ENCODE data around the gene FAM181A. TPM values are rescaled to one million over a fixed set of nuclear protein-coding genes. Genes with fewer than 3 reads are reported as not detected.

The FAM181A gene
- total RNA-seq, 4 donors from 2014 or later: not detected

DNA sequence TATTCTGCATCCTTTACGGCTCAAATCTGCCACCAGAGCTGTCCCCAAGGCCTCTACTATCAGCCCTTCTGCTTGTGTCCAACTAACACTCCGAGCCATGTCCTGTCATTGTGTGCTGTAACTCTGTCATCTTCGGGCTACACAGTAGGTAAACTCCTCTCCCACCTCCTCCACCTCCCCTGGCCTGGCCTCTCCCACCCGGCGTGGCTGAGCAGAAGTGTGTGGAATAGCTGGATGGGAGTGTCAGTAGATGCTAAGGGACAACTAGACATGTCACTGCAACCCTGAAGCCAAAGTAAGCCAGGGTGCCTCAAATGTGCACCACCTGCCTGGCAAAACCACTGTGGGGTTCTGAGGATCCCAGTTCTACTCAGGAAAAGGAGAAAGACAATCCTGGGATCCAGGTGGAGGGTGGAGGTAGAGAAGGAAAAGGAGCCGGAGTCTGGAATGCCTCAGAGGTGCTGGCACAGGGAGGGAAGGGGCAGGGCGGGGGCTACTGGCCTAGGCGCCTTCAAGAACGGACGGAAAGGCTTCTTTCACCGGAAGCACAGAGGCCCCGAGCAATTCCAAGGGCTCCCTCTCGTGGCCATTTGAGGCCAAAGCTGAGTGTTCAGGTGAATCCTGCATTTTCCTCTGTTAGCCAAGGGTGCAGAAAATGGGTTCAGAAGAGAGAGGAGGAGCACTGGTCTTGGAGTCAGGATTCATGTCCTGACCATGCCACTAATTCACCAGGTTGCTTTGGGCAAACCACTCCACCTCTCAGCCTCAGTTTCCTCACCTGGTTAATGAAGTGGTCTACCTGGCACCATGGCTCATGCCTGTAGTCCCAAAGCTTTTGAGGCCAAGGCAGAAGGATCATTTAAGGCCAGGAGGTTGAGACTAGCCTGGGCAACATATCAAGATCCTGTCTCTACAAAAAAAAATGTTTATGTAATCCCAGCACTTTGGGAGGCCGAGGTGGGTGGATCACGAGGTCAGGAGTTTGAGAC lies 20.5 kb upstream of the FAM181A start:
- WGBS, 2 donors: 49 to 51% methylated on average over 15 of the region's 15 CpGs
- intact Hi-C loops (cut with DNase I; ENCODE audit: low total_unique reads): loop anchor here (5.0 kb wide), 1 partner anchor 249 kb away; no protein-coding TSS in a partner anchor
- peak in 1 of 2 donors; percentile 24 for DNase-seq (ENCODE audit: low spot score in 2 of 2)
- no peak overlapping the region for H3K4me3 ChIP-seq (ENCODE audit: low read depth, poor library complexity, severe bottlenecking)
- TF ChIP-seq, protein P1, sequence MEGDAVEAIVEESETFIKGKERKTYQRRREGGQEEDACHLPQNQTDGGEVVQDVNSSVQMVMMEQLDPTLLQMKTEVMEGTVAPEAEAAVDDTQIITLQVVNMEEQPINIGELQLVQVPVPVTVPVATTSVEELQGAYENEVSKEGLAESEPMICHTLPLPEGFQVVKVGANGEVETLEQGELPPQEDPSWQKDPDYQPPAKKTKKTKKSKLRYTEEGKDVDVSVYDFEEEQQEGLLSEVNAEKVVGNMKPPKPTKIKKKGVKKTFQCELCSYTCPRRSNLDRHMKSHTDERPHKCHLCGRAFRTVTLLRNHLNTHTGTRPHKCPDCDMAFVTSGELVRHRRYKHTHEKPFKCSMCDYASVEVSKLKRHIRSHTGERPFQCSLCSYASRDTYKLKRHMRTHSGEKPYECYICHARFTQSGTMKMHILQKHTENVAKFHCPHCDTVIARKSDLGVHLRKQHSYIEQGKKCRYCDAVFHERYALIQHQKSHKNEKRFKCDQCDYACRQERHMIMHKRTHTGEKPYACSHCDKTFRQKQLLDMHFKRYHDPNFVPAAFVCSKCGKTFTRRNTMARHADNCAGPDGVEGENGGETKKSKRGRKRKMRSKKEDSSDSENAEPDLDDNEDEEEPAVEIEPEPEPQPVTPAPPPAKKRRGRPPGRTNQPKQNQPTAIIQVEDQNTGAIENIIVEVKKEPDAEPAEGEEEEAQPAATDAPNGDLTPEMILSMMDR (IDR thresholded peaks at IDR 0.05): no peak
- no peak for TF ChIP-seq POLR2A (IDR thresholded peaks at IDR 0.05)

DNA sequence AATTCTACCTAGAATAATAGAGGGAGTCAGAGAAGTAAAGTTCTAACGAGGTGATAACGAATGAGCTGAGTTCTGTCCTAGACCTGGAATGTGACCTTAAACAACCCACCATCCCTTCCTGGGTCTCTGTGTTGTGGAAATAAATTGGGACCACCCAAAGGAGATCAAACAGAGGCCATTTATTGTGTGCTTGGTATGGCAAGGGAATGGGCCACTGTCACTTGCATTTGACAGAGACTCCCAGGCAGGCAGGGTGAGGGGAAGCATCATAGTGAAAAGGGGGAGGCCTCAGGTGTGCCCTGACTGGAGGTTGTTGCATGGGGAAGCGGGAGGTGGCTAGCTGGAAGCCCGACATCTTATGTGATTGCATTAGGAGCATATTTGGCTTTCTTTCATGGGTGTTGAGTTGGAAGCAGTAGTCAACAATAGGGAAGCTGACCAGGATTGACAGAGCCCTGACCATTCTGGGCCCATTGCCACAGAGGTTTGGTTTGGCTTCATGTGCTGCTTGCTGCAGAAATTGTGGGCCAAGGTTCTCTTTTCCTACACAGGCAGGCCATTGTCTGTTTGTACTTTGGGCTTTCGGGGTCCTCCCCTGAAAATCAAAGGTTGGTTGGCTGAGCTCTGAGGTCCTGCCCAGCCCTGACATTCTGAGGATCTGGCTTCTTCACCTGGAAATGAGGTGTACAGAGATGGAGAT lies 17.6 kb upstream of the FAM181A start:
- DNase-seq (ENCODE audit: low spot score in 2 of 2): no peak

DNA sequence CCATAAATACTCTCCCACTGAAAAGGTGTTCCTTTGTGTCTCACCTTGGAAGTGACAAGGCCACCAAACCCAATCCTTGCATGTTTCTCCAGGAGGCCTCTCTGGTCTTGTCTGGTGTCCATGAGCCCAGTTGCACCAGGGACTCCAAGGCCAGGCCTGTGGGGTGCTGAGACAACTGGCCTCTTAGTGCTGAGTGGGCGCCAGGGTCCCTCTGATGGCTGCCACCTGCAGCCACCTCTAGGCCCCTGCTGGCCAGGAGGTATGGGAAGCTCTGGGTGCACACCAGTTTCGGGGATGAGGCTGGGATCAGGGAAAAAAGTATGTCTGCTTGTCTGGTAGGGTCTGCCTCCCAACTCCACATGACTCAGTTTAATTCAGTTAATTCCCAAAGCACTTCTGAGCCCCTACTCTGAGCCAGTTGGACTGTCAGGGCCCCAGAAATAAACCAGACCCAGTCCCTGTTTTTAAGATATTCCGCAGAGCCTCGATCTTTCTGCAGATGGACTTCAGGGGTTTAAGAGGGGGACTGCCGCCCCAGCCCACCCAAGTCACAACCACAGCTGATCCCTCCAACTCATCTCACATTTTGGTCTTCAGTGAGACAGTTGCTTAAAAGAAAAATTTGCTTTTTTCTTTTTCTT lies 15.0 kb upstream of the FAM181A start:
- 79 to 92% methylated on average over 5 of the region's 5 CpGs for WGBS, 2 donors
- intact Hi-C loops (cut with DNase I; ENCODE audit: low total_unique reads): loop anchor here (1.0 kb wide), 1 partner anchor 34 kb away; no protein-coding TSS in a partner anchor
- DNase-seq (ENCODE audit: low spot score in 2 of 2): no peak
- no peak overlapping the region for H3K4me3 ChIP-seq (ENCODE audit: low read depth, poor library complexity, severe bottlenecking)
- TF ChIP-seq POLR2A (IDR thresholded peaks at IDR 0.05): no peak
- TF ChIP-seq, protein P1 (IDR thresholded peaks at IDR 0.05): no peak

More for the DNA sequence above, 17.6 kb upstream of the FAM181A start:
- 83 to 86% methylated on average over 5 of the region's 5 CpGs for WGBS, 2 donors
- H3K4me3 ChIP-seq (ENCODE audit: low read depth, poor library complexity, severe bottlenecking): no peak overlapping the region
- intact Hi-C loops (cut with DNase I; ENCODE audit: low total_unique reads): loop anchor here (5.0 kb wide), 1 partner anchor 252 kb away; no protein-coding TSS in a partner anchor
- TF ChIP-seq, protein P1 (IDR thresholded peaks at IDR 0.05): no peak
- no peak for TF ChIP-seq POLR2A (IDR thresholded peaks at IDR 0.05)

DNA sequence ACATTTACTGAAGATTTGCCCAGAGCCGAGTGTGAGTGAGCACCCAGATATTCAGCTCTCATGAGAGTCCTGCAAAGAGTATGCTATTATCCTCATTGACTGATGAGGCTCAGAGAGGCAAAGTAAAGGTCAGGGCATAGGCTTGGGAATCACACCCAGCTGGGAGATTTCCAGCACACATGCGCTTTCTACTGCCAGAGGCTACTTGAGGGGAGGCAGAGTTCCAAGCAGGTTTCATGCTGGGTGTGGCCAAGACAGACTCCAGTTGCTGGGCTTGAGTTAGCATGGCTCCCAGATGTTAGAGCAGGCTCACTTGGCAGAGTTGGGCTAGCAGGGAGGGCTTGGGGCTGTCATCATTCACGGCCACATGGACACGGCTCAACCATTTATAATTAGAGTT lies 14.4 kb upstream of the FAM181A start:
- intact Hi-C loops (cut with DNase I; ENCODE audit: low total_unique reads): no loop called here
- no peak for DNase-seq (ENCODE audit: low spot score in 2 of 2)
- WGBS, 2 donors: 38 to 59% methylated on average over 4 of the region's 4 CpGs
- H3K4me3 ChIP-seq (ENCODE audit: low read depth, poor library complexity, severe bottlenecking): no peak overlapping the region
- TF ChIP-seq, protein P1 (IDR thresholded peaks at IDR 0.05): no peak
- no peak for TF ChIP-seq POLR2A (IDR thresholded peaks at IDR 0.05)

DNA sequence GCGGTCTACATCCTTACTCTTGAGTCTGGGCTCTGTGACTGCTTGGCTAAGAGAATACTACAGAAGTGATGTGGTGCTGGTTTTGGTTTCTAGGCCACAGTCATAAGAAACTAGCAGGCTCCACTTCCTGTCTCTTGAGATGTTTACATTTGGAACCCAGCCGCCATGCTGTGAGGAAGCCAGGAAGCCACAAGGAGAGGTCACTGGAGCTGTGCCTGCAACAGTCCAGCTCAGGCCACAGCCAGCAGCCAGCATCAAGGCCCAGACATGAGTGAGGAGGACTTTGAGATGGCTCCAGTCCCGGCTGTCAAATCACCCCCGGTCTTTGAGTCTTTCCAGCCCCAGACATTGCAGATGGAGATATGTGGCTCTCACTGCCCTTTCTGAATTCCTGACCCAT lies 12.9 kb upstream of the FAM181A start:
- intact Hi-C loops (cut with DNase I; ENCODE audit: low total_unique reads): no loop called here
- no peak for DNase-seq (ENCODE audit: low spot score in 2 of 2)
- WGBS, 2 donors: 88 to 92% methylated on average over 4 of the region's 4 CpGs
- H3K4me3 ChIP-seq (ENCODE audit: low read depth, poor library complexity, severe bottlenecking): no peak overlapping the region
- TF ChIP-seq POLR2A (IDR thresholded peaks at IDR 0.05): no peak
- TF ChIP-seq, protein P1 (IDR thresholded peaks at IDR 0.05): no peak

All from lower leg skin (tissue), 4 donors.